Measurements from ENCODE around the gene SEL1L3.

DNA sequence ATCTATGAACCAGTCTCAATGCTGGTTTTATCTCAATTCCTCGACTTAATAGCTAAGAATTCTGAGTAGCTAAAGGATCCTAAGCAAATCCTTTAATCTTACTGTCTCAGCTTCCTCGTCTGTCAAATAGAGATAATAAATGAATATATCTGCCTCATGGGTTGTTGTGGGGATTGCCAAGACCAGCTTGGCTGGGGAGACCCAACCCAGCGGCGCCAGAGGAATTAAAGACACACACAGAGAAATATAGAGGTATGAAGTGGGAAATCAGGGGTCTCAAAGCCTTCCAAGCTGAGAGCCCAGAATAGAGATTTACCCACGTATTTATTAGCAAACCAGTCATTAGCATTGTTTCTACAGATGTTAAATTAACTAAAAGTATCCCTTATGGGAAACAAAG is 165.3 kb downstream of the SEL1L3 start:
- TF ChIP-seq, protein P1, sequence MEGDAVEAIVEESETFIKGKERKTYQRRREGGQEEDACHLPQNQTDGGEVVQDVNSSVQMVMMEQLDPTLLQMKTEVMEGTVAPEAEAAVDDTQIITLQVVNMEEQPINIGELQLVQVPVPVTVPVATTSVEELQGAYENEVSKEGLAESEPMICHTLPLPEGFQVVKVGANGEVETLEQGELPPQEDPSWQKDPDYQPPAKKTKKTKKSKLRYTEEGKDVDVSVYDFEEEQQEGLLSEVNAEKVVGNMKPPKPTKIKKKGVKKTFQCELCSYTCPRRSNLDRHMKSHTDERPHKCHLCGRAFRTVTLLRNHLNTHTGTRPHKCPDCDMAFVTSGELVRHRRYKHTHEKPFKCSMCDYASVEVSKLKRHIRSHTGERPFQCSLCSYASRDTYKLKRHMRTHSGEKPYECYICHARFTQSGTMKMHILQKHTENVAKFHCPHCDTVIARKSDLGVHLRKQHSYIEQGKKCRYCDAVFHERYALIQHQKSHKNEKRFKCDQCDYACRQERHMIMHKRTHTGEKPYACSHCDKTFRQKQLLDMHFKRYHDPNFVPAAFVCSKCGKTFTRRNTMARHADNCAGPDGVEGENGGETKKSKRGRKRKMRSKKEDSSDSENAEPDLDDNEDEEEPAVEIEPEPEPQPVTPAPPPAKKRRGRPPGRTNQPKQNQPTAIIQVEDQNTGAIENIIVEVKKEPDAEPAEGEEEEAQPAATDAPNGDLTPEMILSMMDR (conservative IDR thresholded peaks at IDR 0.05; ENCODE audit: low read depth, low read length), result no peak
- TF ChIP-seq EZH2phosphoT487 (IDR thresholded peaks at IDR 0.05; ENCODE audit: borderline replicate concordance, low read length), result no peak

Data from PC-3 (cell line).